Left lung (tissue), 10 donors: ENCODE measurements around the gene IKZF1. TPM values are rescaled to one million over a fixed set of nuclear protein-coding genes. Genes with fewer than 3 reads are reported as not detected.

Experiments used
- ATAC-seq: fragments of 200-7000 bp; cut with Tn5 transposase; one replicate; pipeline ENCODE4 v1.9.1; 2020; ENCODE audit warnings: moderate library complexity
- DNase-seq, 4 donors: peaks; one replicate each; pipeline ENCODE4 v3.0.0-alpha.2; 2013 to 2020
- H3K27ac ChIP-seq, 2 donors: fragments of 200-600 bp; sonication (generic) in 1 of 2; one replicate each; pipeline versions ENCODE4 v1.5.0 to v1.8.0; 2020 to 2021
- H3K27me3 ChIP-seq, 2 donors: fragments of 200-600 bp; sonication (generic) in 1 of 2; one replicate each; pipeline versions ENCODE4 v1.5.0 to v1.8.0; 2020 to 2021
- H3K36me3 ChIP-seq, 2 donors: fragments of 200-600 bp; sonication (generic) in 1 of 2; one replicate each; pipeline versions ENCODE4 v1.5.0 to v1.8.0; 2020 to 2021
- H3K4me1 ChIP-seq, 2 donors: fragments of 200-600 bp; one replicate each; pipeline ENCODE4 v1.8.0; 2021
- H3K4me3 ChIP-seq, 2 donors: fragments of 200-600 bp; sonication (generic) in 1 of 2; one replicate each; pipeline versions ENCODE4 v1.5.0 to v1.8.0; 2020 to 2021; ENCODE audit warnings: mild to moderate bottlenecking in 1 of 2
- H3K9me3 ChIP-seq, 2 donors: fragments of 200-600 bp; sonication (generic) in 1 of 2; one replicate each; pipeline versions ENCODE4 v1.5.0 to v1.8.0; 2020 to 2021
- CTCF ChIP-seq, 2 donors: fragments of 200-600 bp; sonication (generic) in 1 of 2; IDR thresholded peaks; one replicate each; pipeline versions ENCODE4 v1.5.0 to v1.8.0; 2021; ENCODE audit warnings: antibody characterized with exemption in 2 of 2
- intact Hi-C, 2 donors: fragments of 100-400 bp; cut with DNase I; formaldehyde crosslinking; loops; one replicate each; pipeline versions ENCODE4 v1.11.2 to v1.14.2; 2022
- polyA plus RNA-seq, 6 donors: library from polyadenylated mRNA; unstranded; fragments of 120-200 nt; gene quantifications; one replicate each; pipeline ENCODE4 v1.2.1, GENCODE V29; 2013; ENCODE audit not compliant: insufficient read length in 6 of 6
- total RNA-seq, 2 donors: library from RNA; stranded (reverse); fragmentation: NEBNext Ultra II Directional; extraction: Animal tissue kit (Norgen Biotek cat#: 25700); gene quantifications; one replicate each; pipeline ENCODE4 v1.2.1, GENCODE V29; 2021
- donor health status: DM: no; HTN: yes; CAD: no.
- donor health status: DM: no; HTN: no; CAD: no.

IKZF1 gene
- total and polyA plus RNA-seq, 8 donors: 1.9 to 50.2 (median 2.3) TPM

- intact Hi-C loops: no loop called here
- DNase-seq (no peak), ATAC-seq (no peak)
- no peaks in the 10 kb centered on the region for H3K27me3 ChIP-seq
- no peak overlapping the region for H3K4me3 ChIP-seq
- no peak for TF ChIP-seq CTCF (IDR thresholded peaks at IDR 0.05)
- no peaks in the 10 kb centered on the region for H3K36me3 ChIP-seq
- no peaks in the 10 kb centered on the region for H3K9me3 ChIP-seq
- H3K27ac ChIP-seq: peak overlapping the region in 1 of 2 donors; percentile 64
- H3K4me1 ChIP-seq: peaks cover 0 to 73% of the 10 kb centered on the region in 2 donors
These were observed 35.5 kb downstream of the IKZF1 start for GRCh38 chr7:50339990-50340500.

DNA sequence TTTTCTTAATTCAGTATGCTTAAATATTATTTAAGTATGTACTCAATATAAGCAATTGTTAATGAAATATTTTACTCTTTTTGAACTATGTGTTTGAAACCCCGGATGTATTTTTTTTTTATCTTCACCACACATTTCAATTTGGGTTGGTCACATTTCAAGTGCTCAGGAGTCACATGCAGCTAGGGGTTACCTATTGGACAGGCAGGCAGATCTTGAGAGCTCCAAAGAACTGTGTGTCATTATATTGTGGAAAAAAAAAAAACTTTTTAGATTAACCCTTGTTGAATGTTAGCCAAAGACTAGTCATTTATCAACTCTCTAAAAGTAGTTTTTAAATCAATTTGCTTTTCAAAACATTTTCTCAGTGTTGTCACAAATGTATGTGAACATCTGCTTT lies 37.2 kb downstream of the IKZF1 start:
- no peaks in the 10 kb centered on the region for H3K27me3 ChIP-seq
- peak overlapping the region in 1 of 2 donors; percentile 77 for H3K27ac ChIP-seq
- H3K4me3 ChIP-seq: no peak overlapping the region
- ATAC-seq: no peak
- no peak for DNase-seq
- H3K36me3 ChIP-seq: no peaks in the 10 kb centered on the region
- TF ChIP-seq CTCF (IDR thresholded peaks at IDR 0.05): no peak
- intact Hi-C loops: no loop called here
- no peaks in the 10 kb centered on the region for H3K9me3 ChIP-seq
- H3K4me1 ChIP-seq: peaks cover 0 to 69% of the 10 kb centered on the region in 2 donors

DNA sequence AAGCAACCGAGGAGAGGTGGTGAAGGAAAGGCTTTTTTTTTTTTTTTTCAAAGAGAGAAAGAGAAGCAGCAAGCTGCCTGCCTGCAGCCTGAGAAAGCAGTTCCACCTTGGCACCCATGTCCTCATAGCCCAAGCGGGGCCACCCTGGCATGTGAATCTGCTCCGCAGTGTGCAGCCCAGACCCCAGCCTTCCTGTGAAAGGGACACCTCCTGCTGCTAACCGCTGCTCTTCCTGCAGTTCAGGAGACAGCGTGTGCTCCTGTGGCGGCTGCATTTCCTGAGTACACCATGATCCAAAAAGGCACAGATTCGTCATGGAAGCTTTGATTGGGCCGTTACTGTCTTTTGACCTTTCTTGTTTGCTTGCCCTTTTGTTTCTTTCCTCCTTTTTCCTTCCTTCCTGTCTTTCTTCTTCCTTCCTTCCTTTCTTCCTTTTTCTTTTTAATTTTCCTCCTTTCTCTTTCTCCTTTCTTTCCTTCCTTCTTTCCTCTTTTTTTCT lies 38.1 kb downstream of the IKZF1 start:
- Histone ChIP-seq H3K4me1 (peaks cover 0 to 60% of the 10 kb centered on the region in 2 donors), H3K36me3 (no peaks in the 10 kb centered on the region), H3K9me3 (no peaks in the 10 kb centered on the region), H3K27me3 (no peaks in the 10 kb centered on the region), H3K27ac (peak overlapping the region in 1 of 2 donors; percentile 77), H3K4me3 (no peak overlapping the region)
- DNase-seq (no peak), ATAC-seq (no peak)
- intact Hi-C loops: no loop called here
- no peak for TF ChIP-seq CTCF (IDR thresholded peaks at IDR 0.05)

DNA sequence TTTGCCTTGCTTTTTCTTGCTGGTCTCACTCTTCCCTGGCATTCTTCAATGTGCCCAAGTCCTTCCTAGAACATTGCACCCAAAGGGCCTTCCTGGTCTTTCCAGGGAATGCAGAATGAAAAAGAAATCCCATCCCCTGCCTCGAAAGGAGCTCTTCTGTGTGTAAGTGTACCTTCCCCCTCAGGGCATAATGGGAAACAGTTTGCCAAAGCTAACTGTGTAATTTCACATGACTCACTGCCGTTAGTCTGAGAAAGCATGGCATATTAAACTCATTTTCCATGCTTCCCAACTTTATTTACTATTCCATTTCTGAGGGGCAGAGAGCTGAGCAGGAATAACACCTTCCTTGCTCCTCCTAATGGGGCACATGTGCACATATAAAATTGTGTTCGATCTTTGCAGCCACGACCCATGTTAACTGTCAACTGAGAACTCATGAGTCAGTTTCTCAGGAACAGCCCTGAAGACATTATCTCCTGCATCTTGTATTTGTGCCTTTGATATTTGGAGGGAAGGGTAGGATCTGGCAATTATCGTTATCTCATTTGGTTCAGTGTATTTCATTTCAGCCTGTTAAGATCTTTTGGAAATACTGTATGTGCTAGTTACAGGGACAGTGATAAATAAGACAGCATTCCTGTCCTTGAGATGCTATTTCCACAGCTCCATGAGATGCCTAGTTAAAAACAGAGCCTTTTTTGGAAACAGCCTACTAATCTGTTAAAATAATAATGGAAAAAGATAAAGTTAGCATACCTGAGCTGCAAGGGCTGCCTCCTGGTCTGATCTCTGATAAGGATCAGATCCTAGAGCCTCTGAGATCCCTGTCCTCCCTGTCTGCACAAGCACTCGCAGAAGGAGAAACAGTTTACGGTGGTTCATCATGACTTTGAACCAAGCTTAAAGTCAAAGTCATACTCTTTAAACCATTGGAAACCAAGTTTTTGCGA lies 42.3 kb downstream of the IKZF1 start:
- TF ChIP-seq CTCF (IDR thresholded peaks at IDR 0.05): no peak
- ATAC-seq (no peak), DNase-seq (no peak)
- intact Hi-C loops: no loop called here
- Histone ChIP-seq H3K9me3 (no peaks in the 10 kb centered on the region), H3K27me3 (no peaks in the 10 kb centered on the region), H3K27ac (peak overlapping the region in 1 of 2 donors; percentile 10), H3K4me1 (peaks cover 0 to 48% of the 10 kb centered on the region in 2 donors), H3K36me3 (no peaks in the 10 kb centered on the region), H3K4me3 (no peak overlapping the region)

DNA sequence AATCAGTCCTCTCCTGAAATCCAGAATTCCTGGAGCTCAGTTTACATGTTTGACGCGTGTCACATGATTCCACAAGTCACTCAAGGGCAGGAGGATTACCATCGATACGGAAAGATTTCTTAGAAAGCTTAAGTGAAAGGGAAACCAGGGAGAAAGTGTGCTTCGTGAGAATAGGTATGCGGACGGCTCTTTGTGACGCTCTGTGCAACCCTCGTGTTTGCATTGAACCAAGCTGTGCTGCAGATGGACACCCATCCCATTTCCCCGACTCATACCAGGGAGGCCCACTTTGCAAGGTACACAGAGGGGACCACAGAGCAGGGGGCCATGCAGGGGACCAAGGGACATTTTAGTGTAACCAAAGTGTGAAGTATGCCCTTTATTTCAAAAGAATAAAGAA lies 43.2 kb downstream of the IKZF1 start:
- H3K4me1 ChIP-seq: peaks cover 0 to 48% of the 10 kb centered on the region in 2 donors
- intact Hi-C loops: no loop called here
- no peak for DNase-seq
- H3K9me3 ChIP-seq: no peaks in the 10 kb centered on the region
- H3K27ac ChIP-seq: no peak overlapping the region
- H3K4me3 ChIP-seq: no peak overlapping the region
- no peak for ATAC-seq
- no peaks in the 10 kb centered on the region for H3K36me3 ChIP-seq
- TF ChIP-seq CTCF (IDR thresholded peaks at IDR 0.05): no peak
- no peaks in the 10 kb centered on the region for H3K27me3 ChIP-seq
